NCI-H345 treated with DMSO at 0.1 percent for 48 hours (cell line): ENCODE data around the gene MYO5C.
"Not testable (repeated sequence)": the region's sequence is repeated elsewhere in the genome, so short reads cannot be mapped to it uniquely, and the experiment has no call there.

Source experiments
- DNase-seq: peaks from one replicate; lab custom pipeline; 2025; ENCODE audit not compliant: unreplicated experiment; lab: John Stamatoyannopoulos, UW

MYO5C gene

DNA sequence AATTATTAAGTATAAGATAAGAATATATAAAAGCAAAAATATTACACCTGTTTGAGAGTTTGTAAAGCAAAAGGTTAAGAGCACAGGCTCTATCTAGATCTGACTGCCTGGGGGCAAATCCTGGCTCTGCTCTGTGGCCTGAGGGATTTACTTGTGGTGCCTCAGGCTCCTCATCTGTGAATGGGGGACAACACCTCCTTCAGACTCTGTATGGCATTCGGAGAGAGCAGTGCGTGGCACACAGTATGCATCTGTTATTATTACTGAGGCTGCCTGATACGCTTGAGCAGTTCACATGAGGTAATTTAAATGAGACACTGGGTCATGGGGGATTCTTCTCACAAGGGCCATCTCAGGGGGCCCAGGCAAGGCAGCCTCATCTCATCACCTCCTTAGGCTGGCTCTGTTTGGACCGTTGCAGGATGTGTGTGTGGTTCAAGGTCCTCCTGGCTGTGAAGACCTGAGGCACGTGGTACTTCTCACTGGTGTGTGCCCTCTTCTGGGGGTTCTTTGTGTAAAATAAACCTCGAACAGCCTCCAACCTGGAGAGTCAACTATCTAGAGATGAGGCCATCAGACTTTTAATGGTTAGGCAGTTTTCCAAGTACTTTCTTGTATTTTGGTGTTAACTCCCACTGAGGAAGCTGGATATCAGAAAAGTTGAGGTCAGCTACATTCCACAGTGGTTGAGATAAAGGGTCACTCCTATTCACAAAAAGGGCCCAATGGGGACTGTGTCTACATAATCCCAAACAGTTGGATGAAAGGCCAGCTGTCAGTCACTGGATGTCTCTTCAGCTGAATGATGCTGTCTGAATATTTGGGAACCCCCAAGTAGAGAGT is 113.4 kb downstream of the MYO5C start:
- DNase-seq = no peak

DNA sequence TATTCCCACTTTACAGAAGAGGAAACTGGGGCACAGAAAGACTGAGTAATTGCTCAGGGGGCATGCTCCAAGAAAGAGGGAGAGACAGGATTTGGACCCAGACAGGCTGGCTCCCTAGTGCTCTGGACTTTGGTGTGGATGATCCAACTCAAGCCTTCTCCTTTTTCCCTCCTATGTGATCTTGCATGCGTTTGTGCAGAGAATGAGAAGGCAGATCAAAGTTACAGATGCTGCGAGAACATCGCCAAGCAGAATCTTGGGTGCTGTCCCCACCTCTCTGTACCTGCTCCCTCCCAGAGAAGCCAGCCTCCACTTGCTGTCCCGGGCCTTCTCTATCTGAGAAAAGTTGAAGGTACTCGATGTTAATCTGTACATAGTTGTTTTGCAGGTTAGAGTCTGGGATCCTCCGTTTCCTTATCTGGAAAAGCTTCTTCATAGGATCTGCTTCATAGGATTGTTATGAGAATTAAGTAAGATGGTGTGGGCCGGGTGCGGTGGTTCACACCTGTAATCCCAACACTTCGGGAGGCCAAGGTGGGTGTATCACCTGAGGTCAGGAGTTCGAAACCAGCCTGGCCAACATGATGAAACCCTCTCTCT is 114.7 kb downstream of the MYO5C start:
- DNase-seq = no peak

DNA sequence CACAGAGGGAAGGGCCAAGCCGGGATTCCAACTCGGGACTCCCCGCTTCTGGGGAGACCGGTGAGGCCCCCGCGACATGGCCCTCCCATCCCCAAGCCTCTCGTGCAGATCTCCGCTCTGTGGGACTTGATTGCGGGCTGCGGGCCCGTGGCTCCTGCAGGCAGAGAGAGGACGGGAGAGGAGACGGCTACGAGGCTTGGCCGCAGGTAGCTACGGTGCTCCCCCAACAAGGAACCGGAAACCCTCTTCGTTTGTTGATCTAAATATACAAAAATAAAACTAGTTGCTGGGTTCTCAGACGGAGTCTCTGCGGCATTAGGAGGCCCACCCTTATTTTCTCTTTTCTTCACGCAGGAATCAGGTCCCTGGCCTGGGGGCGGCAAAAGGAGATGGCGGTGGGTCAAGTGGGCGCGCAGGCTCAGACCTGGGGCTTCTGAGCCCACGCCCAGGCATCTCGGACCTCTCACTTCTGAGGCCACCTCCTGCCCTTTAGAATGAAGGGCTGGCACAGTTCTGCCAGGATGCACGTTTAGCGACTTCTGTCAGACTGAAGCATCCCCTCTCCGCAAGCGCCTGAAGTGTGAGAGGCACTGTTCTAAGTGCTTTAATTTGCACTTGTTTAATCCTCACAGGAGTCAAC is 115.3 kb downstream of the MYO5C start:
- DNase-seq = no peak

DNA sequence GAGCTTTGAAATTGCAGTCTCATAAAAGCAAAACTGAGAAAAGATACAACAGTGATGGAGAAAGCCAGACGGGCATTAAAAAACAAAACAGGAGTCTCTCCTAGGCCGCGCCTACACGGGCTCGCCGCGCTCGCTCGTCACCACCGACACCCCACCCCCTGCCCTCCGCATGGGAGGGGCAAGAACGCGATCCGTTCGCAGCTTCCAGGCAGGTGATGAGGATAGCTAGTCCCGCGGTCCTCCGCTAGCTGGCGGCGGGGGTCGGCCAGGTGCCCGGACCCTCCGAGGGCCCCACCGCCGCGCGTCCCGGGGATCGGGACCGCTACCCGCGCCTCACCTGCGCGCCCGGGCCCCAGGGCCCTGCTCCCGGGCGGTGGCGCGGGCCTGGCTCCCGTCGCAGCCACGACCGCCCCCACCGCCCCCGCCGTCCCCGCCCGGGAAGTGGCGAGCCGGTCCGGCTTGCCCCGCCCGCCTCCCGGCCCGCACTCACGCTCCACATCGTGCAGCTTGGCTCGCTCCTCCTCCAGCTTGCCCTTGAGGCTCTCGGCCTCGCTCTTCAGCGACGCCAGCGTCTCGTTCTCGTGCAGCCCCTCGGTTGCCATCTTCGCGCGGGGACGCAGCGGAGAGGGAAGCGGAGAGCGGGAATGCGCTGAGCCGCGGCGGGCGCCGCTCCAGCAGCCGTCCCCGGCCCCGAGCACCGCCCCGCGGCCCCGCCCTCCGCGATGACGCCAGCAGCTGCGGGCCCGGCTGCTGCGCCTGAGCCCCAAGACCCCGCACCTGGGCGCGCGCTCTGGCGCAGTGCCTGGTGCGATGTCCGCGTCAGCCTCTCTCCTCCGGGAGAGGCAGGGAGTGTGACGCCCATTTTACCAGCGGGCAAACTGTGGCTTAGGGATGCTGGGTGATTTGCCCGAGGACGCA is 116.1 kb downstream of the MYO5C start:
- DNase-seq = peak; percentile 50

DNA sequence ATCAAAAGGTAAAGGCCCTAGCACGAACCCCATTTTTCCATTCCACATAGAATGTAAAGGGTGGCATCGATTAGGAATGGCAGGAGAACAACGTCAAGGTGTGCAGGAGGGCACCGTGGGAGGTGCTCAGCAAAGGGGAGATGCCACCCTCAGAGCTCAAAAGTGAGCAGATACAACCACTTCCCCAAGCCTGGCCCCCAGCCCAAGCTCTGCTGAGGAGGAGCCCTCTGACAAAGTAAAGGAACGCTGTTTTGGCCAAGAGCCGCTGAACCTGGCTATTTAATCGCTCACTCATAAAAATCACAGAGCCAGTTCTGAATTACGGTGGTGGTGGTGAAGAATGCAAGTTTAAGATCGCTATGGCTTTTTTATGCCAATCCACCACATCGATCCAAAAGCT is 116.8 kb downstream of the MYO5C start:
- no peak for DNase-seq

DNA sequence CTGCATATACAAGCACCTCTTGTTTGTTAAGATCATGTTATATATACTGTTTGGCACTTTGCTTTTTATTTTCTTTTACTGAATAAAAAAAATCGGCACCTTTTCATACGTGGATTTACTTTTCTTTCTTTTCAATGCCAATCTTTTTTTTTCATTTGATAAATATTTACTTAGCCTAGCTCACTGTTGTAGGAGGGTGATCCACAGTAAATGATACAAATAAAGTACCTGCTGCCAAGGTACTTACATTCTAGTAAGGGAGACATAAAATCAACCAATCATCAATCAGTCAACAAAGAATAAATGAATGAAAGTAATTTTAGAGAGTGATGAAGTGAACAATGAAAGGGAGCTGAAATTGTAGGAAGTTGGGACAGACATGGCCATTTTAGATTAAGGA is 122.7 kb downstream of the MYO5C start:
- no peak for DNase-seq

DNA sequence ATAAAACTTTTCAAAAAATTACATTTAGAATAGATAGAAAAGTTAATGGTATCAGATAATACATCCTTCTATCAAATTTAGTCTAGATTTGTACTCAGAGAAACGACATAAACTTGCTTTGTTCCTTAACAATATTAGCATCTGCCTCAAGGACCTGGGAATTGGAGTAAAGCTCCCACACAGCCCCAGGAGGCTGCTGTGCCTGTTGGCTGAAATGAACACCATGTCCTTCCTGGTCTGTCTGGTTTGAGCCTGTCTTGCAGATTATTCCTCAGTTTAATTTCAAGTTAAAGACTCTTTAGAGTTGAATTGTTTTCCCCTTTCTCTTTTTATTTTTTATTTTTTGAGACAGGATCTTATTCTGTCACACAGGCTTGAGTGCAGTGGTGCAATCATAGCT is 123.8 kb downstream of the MYO5C start:
- DNase-seq = no peak

DNA sequence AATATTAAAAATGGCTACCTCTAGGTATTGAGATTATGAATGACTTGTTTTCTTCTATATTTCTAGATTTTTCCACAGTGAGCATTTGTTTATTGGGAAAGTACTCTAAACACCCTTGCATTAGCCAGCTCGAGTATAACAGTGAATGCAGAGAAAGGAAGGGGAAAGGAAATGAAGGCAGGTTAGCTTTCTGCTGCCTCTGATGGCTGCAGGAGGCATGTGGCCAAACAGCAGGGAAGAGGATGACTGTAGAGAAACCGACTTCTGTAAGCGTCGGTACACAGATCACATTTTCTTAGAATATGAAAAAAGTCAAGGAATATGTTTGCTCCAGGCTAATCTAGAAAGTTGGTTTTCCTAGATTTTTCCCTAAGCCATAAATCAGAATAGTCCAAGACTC is 124.2 kb downstream of the MYO5C start:
- no peak for DNase-seq

DNA sequence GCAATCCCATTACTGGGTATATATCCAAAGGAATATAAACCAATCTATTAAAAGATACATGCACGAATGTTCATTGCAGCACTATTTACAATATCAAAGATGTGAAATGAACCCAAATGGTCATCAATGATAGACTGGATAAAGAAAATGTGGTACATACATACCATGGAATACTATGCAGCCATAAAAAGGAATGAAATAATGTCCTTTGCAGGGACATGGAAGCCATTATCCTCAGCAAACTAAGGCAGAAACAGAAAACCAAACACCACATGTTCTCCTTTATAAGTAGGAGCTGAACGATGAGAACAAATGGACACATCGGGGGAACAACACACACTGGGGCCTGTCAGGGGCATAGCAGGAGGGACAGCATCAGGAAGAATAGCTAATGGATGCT is 125.4 kb downstream of the MYO5C start:
- not testable (repeated sequence) for DNase-seq

DNA sequence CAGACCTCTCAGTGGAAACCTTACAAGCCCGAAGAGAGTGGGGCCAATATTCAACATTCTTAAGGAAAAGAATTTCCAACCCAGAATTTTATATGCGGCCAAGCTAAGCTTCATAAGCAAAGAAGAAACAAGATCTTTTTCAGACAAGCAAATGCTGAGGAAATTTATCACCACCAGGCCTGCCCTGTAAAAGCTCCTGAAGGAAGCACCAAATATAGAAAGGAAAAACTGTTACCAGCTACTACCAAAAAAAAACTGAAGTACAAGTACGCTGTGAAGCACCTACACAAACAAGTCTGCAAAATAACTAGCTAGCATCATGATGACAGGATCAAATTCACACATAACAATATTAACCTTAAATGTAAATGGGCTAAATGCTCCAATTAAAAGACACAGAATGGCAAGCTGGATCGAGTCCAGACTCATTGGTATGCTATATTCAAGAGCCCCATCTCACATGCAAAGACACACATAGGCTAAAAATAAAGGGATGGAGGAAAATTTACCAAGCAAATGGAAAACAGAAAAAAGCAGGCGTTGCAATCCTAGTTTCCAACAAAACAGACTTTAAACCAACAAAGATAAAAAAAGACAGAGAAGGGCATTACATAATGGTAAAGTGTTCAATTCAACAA is 130.0 kb downstream of the MYO5C start:
- not testable (repeated sequence) for DNase-seq

DNA sequence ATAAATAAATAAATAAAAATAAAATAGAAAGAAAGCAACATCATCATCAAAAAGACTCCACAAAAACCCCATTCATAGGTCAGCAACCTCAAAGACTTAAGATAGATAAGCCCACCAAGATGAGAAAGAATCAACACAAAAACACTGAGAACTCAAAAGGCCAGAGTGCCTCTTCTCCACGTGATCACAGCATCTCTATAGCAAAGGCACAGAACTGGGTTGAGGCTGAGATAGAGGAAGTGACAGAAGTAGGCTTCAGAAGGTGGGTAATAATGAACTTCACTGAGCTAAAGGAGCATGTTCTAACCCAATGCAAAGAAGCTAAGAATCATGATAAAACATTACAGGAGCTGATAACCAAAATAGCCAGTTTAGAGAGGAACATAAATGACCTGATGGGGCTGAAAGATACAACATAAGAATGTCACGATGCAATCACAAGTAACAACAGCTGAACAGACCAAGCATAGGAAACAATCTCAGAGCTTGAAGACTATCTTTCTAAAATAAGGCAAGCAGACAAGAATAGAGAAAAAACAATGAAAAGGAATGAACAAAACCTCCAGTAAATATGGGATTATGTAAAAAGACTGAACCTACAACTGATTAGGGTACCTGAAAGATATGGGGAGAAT is 130.9 kb downstream of the MYO5C start:
- DNase-seq = no peak

DNA sequence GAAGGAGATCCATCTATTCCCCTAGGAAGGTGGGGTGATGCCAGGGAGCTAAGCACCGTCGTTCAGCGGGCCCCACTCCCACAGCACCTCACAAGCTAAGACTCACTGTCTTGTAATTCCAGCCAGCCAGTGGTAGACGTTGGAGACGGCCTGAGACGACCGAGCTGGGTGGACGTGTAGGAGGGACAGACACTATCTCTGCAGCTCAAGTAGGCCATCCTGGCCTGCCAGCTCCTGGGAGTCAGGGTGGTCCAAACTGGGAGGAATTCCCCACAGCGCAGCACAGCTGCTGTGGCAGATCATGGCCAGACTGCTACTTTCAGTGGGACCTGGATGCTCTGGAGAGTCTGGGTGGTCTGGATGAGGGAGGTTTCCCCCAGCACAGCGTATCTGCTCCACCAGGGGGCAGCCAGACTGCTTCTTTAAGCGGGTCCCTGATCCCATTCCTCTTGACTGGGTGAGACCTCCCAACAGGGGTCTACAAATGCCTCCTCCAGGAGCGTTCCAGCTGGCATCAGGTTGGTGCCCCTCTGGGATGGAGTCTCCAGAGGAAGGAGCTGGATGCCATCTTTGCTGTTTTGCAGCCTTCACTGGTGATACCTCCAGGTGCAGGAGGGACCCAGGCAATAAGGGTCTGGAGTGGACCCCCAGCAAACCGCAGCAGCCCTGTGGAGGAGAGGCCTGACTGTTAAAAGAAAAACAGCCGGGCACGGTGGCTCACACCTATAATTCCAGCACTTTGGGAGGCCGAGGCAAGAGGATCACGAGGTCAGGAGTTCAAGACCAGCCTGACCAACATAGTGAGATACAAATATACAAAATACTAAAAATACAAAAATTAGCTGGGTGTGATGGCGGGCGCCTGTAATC is 132.0 kb downstream of the MYO5C start:
- DNase-seq = no peak

DNA sequence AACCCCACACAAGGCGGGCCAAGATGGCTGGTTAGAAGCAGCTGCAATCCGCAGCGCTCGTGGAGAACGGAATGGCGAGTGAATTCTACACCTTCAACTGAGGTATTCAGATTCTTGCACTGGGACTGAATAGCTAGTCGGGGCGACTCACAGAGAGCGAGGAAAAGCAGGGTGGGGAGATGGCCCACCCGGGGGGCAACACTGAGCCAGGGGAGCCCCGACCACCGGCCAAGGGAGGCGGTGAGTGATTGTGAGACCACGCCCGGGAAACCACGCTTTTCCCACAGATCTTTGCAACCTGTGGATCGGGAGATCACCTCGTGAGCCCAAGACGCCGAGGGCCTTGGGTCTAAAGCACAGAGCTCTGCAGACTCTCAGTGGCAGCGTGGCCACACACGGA is 132.7 kb downstream of the MYO5C start:
- no peak for DNase-seq

DNA sequence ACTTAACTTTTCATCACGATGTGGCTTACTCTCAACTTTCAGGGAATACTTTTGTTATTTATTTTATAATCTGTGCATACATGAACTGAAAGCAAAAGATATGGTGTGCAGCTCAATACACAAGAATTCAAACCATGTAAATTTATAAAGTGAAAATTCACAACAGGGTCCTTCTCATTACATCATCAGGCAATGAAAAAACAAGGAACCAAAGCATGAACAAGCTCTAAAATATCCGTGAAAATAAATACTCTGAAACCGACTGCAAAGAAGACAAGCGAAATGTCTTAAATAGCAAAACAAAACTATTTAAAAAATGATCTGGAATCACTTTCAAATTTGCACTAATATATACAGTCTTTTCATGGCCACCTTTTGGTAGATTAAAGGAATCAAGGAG is 133.3 kb downstream of the MYO5C start:
- DNase-seq = no peak

DNA sequence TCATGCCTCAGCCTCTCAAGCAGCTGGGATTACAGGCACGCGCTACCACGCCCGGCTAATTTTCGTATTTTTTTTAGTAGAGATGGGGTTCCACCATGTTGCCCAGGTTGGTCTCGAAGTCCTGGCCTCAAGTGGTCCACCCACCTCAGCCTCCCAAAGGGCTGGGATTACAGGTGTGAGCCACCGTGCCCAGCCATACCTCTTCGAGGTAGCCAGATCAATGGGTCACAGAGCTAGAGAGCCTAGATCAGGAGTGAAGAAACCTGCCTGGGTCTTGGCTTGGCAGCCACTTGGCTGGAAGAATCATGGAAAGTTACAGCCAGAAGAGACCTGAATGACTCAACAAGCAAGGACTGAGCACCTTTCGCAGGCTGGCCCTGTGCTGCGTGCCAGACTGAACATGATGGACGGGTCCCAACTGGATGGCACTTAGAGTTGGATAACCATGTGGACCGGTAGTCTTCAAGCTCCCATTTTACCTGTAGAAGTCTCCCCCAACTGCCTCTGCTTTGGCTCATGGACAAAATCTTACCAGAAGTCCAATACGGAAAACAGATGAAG is 134.1 kb downstream of the MYO5C start:
- DNase-seq = no peak

DNA sequence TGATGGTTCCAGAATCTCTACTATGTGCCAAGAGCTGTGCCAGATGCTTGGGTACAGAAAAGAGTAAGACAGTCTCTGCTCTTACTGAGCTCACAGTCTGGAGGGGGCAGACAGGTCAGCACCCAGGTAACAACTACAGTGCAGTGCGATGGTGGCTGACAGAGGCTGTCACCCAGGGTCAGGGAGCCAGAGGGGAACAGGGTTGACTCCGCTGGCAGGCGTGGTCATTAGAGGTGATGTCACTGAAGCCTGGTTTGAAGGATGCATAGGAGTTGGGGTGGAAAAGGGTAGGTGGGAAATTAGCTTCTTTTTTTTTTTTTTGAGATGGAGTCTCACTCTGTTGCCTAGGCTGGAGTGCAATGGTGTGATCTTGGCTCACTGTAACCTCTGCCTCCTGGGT is 136.0 kb downstream of the MYO5C start:
- DNase-seq = no peak

DNA sequence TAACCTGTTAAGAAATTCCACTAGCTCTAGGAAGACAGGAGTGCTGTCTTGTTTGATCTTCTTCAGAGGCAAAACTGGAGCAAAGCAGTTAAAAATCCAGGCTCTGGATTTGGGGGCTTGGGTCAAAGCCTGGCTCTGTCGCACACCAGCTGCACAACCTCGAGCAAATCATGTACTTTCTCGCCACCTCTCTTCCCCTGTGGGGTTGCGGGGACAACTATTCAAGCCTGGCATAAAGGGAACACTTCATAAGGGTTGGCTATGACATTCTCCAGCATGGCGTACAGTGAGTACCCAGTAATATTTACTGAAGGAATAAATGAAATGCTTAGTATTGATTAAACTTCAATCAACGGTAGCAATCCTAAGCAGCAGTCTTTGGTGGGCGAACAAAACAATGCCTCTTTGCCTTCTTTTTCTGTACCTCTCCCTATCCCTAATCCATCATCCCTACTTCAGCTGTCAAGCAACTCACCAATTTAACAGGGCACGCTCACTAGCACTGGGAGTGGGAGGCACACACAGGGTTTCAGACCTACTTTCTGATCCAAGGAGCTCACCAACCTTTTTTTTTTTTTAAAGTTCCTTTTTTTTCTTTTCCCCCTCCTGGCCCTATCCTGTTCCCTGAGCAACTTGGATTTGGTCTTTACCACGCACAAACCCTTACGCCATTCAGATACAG is 137.4 kb downstream of the MYO5C start:
- no peak for DNase-seq

DNA sequence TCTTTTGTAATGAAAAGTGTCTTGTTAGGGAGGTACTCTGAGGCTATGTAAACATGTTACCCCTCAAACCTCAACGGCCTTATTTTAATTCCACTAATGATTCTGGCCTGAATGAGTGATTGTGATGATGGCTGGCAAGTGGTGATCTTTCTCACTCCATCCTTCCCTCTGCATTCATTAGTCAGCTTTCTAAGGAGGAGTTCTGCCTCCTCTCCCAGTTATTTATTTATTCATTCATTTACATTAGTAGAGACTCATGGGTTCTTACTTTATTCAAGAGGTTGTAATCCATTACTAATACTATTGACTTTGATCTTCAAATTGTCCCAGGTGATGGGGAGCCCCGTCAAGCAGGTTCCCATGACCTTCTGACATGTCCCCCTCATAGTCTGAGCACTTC is 139.7 kb downstream of the MYO5C start:
- DNase-seq = no peak
